Measurements from ENCODE around the gene ZNF594.
"Not testable (repeated sequence)": the region's sequence is repeated elsewhere in the genome, so short reads cannot be mapped to it uniquely, and the experiment has no call there.

Gene ZNF594

GRCh38 chr17:5200360-5200759, 8.7 kb upstream of the ZNF594 start:
- no peak for DNase-seq

- no peak for DNase-seq
These were observed 6.8 kb upstream of the ZNF594 start for GRCh38 chr17:5198472-5198871.

GRCh38 chr17:5194346-5194745, 2.7 kb upstream of the ZNF594 start:
- no peak for DNase-seq

- peak; percentile 56 for DNase-seq
These were observed 7.4 kb downstream of the ZNF594 start for GRCh38 chr17:5184288-5184687.

GRCh38 chr17:5183410-5183793, 8.3 kb downstream of the ZNF594 start:
- DNase-seq: no peak

GRCh38 chr17:5182597-5183409, 8.9 kb downstream of the ZNF594 start:
- DNase-seq: no peak

GRCh38 chr17:5181509-5182305, 10.0 kb downstream of the ZNF594 start:
- DNase-seq: no peak

- no peak for DNase-seq
These were observed 12.7 kb downstream of the ZNF594 start for GRCh38 chr17:5179003-5179402.

- not testable (repeated sequence) for DNase-seq
These were observed 16.6 kb downstream of the ZNF594 start for GRCh38 chr17:5175027-5175426.

- DNase-seq: not testable (repeated sequence)
These were observed 25.7 kb downstream of the ZNF594 start for GRCh38 chr17:5165791-5166564.

GRCh38 chr17:5164436-5164835, 27.2 kb downstream of the ZNF594 start:
- peak; percentile 8 for DNase-seq

- not testable (repeated sequence) for DNase-seq
These were observed 29.9 kb downstream of the ZNF594 start for GRCh38 chr17:5161793-5162192.

- not testable (repeated sequence) for DNase-seq
These were observed 31.0 kb downstream of the ZNF594 start for GRCh38 chr17:5160702-5161101.

GRCh38 chr17:5146122-5146521, 45.5 kb downstream of the ZNF594 start:
- not testable (repeated sequence) for DNase-seq

GRCh38 chr17:5142877-5143276, 48.8 kb downstream of the ZNF594 start:
- DNase-seq: not testable (repeated sequence)

GRCh38 chr17:5139458-5139732, 52.3 kb downstream of the ZNF594 start:
- no peak for DNase-seq

- DNase-seq: no peak
These were observed 52.8 kb downstream of the ZNF594 start for GRCh38 chr17:5138616-5139457.

- DNase-seq: not testable (repeated sequence)
These were observed 53.5 kb downstream of the ZNF594 start for GRCh38 chr17:5138198-5138544.

GRCh38 chr17:5137511-5138197, 54.0 kb downstream of the ZNF594 start:
- DNase-seq: not testable (repeated sequence)

- not testable (repeated sequence) for DNase-seq
These were observed 54.9 kb downstream of the ZNF594 start for GRCh38 chr17:5136580-5137412.
